OCI-LY7 (cell line): Measurements from ENCODE around the gene SEMA3E. TPM values are rescaled to one million over a fixed set of nuclear protein-coding genes. Genes with fewer than 3 reads are reported as not detected.

Experiments used
- BruUV-seq: library from RNA; stranded (reverse); fragments of 400-500 nt; replicated peaks from 2 replicates; lab custom pipeline; 2021; lab: Mats Ljungman, UMichigan
- CTCF ChIA-PET: fragments of 300-600 bp; sonication (Branson Sonifier 250); formaldehyde crosslinking; loops from one replicate; lab custom pipeline; 2022; ENCODE audit warnings: antibody characterized with exemption; ENCODE audit not compliant: unreplicated experiment; lab: Charles Lee
- POLR2A ChIA-PET: fragments of 300-600 bp; sonication (Branson Sonifier 250); formaldehyde crosslinking; loops from one replicate; lab custom pipeline; 2022; ENCODE audit warnings: antibody characterized with exemption; lab: Charles Lee
- DNase-seq: peaks from one replicate; pipeline ENCODE4 v3.0.0-alpha.2; 2015; ENCODE audit warnings: low spot score
- H2AFZ ChIP-seq: fragments of 200-600 bp; sonication (generic), shearing (Covaris generic); 2 replicates; pipeline ENCODE4 v1.6.1; 2014; ENCODE audit warnings: mild to moderate bottlenecking, antibody characterized with exemption, low read length, moderate library complexity
- H3K27ac ChIP-seq: fragments of 200-600 bp; sonication (generic); 2 replicates; pipeline ENCODE4 v1.5.1; 2014; ENCODE audit warnings: mixed run types, low read depth, mild to moderate bottlenecking, moderate library complexity, low read length, inconsistent platforms; ENCODE audit not compliant: poor library complexity, severe bottlenecking
- H3K36me3 ChIP-seq: fragments of 200-600 bp; sonication (generic); 2 replicates; pipeline ENCODE4 v1.6.1; 2014; ENCODE audit warnings: mild to moderate bottlenecking, antibody characterized with exemption, low read length, moderate library complexity, mixed read lengths; ENCODE audit not compliant: insufficient read depth
- H3K4me1 ChIP-seq: fragments of 200-600 bp; sonication (generic); 2 replicates; pipeline ENCODE4 v1.5.1; 2014; ENCODE audit warnings: mild to moderate bottlenecking, low read length; ENCODE audit not compliant: insufficient read depth, poor library complexity, severe bottlenecking
- H3K4me2 ChIP-seq: fragments of 200-600 bp; sonication (generic); 2 replicates; pipeline ENCODE4 v1.6.1; 2014; ENCODE audit warnings: mild to moderate bottlenecking, low read length
- H3K4me3 ChIP-seq: fragments of 200-600 bp; sonication (generic); 2 replicates; pipeline ENCODE4 v1.5.1; 2014; ENCODE audit warnings: mild to moderate bottlenecking, low read depth, low read length; ENCODE audit not compliant: poor library complexity, severe bottlenecking
- H3K79me2 ChIP-seq: fragments of 200-600 bp; sonication (generic); 2 replicates; pipeline ENCODE4 v1.6.1; 2016; ENCODE audit warnings: low read depth, mild to moderate bottlenecking, low read length, moderate library complexity, mixed read lengths; ENCODE audit not compliant: insufficient read depth
- H3K9me2 ChIP-seq: fragments of 200-600 bp; sonication (generic); 2 replicates; pipeline ENCODE4 v1.6.1; 2016; ENCODE audit warnings: mild to moderate bottlenecking, low read length, mixed read lengths; ENCODE audit not compliant: insufficient read depth
- H3K9me3 ChIP-seq: fragments of 200-600 bp; sonication (generic); 2 replicates; pipeline ENCODE4 v1.6.1; 2014; ENCODE audit warnings: mild to moderate bottlenecking, mixed run types, low read length, mixed read lengths
- H4K20me1 ChIP-seq: fragments of 200-600 bp; sonication (generic); 2 replicates; pipeline ENCODE4 v1.6.1; 2014; ENCODE audit warnings: mild to moderate bottlenecking, antibody characterized with exemption, low read length, moderate library complexity, mixed read lengths; ENCODE audit not compliant: insufficient read depth
- CTCF ChIP-seq: fragments of 200-600 bp; sonication (generic); conservative IDR thresholded peaks from 2 replicates; pipeline ENCODE4 v1.5.1; 2014; ENCODE audit warnings: mild to moderate bottlenecking, antibody characterized with exemption, low read length, moderate library complexity, mixed read lengths
- EZH2phosphoT487 ChIP-seq: fragments of 200-600 bp; sonication (generic); IDR thresholded peaks from 2 replicates; pipeline ENCODE4 v1.6.1; 2018; ENCODE audit warnings: low read depth, borderline replicate concordance, mild to moderate bottlenecking, mixed run types, antibody characterized with exemption, low read length, moderate library complexity, mixed read lengths
- intact Hi-C: fragments of 100-400 bp; cut with micrococcal nuclease; formaldehyde crosslinking; loops from one replicate; pipeline ENCODE4 v1.10.0; 2022; ENCODE audit not compliant: unreplicated experiment
- total RNA-seq, 2 experiments: library from RNA; depleted of rRNA in 1 of 2; stranded (reverse); fragments of >200 nt in 1 of 2; shearing (Covaris generic) in 1 of 2; gene quantifications; 2 replicates each; pipeline ENCODE4 v1.2.3, GENCODE V29; 2014 to 2022

Gene SEMA3E
- total RNA-seq, 2 experiments from 2014 or later = 0.06 TPM; not detected in 1

- no peaks in the 10 kb centered on the region for H3K79me2 ChIP-seq
- no peak overlapping the region for H2AFZ ChIP-seq
- intact Hi-C loops = no loop called here
- ChIA-PET CTCF (no interaction called here), POLR2A (no interaction called here)
- no peak overlapping the region for H3K4me3 ChIP-seq
- no peak for DNase-seq
- no peaks in the 10 kb centered on the region for H3K36me3 ChIP-seq
- H3K9me3 ChIP-seq = no peaks in the 10 kb centered on the region
- TF ChIP-seq CTCF = no peak
- TF ChIP-seq EZH2phosphoT487 = no peak
- BruUV-seq = no TSS peak
- no peaks in the 10 kb centered on the region for H4K20me1 ChIP-seq
- H3K4me2 ChIP-seq = no peak overlapping the region
- no peaks in the 10 kb centered on the region for H3K9me2 ChIP-seq
- H3K4me1 ChIP-seq = no peaks in the 10 kb centered on the region
- no peak overlapping the region for H3K27ac ChIP-seq
These were observed 117.2 kb downstream of the SEMA3E start for GRCh38 chr7:83531766-83532165.

GRCh38 chr7:83528925-83529423 is 120.0 kb downstream of the SEMA3E start:
- ChIA-PET POLR2A (interaction anchor here (1.6 to 2.0 kb wide), 3 partner anchors 10 to 18 kb away, joined by 6 to 8 read pairs (median 8); no protein-coding TSS in a partner anchor), CTCF (no interaction called here)
- Histone ChIP-seq H3K4me2 (no peak overlapping the region), H3K9me2 (no peaks in the 10 kb centered on the region), H3K79me2 (no peaks in the 10 kb centered on the region), H3K4me3 (no peak overlapping the region), H3K4me1 (no peaks in the 10 kb centered on the region), H3K27ac (no peak overlapping the region), H3K9me3 (no peaks in the 10 kb centered on the region), H3K36me3 (no peaks in the 10 kb centered on the region), H4K20me1 (no peaks in the 10 kb centered on the region), H2AFZ (no peak overlapping the region)
- intact Hi-C loops = no loop called here
- TF ChIP-seq EZH2phosphoT487 (no peak), CTCF (no peak)
- BruUV-seq = no TSS peak
- no peak for DNase-seq

- H3K79me2 ChIP-seq = no peaks in the 10 kb centered on the region
- TF ChIP-seq EZH2phosphoT487 (no peak), CTCF (no peak)
- H3K4me2 ChIP-seq = no peak overlapping the region
- H4K20me1 ChIP-seq = no peaks in the 10 kb centered on the region
- intact Hi-C loops = no loop called here
- H3K36me3 ChIP-seq = no peaks in the 10 kb centered on the region
- H2AFZ ChIP-seq = no peak overlapping the region
- CTCF ChIA-PET = no interaction called here
- H3K9me3 ChIP-seq = no peaks in the 10 kb centered on the region
- no peak overlapping the region for H3K4me3 ChIP-seq
- H3K27ac ChIP-seq = no peak overlapping the region
- H3K4me1 ChIP-seq = no peaks in the 10 kb centered on the region
- POLR2A ChIA-PET = interaction anchor here (0.6 to 1.1 kb wide), 5 partner anchors 10 to 1745 kb away, joined by 3 to 4 read pairs (median 3); no protein-coding TSS in a partner anchor
- no peak for DNase-seq
- BruUV-seq = no TSS peak
- no peaks in the 10 kb centered on the region for H3K9me2 ChIP-seq
These were observed 124.5 kb downstream of the SEMA3E start for GRCh38 chr7:83524277-83525075.
